Chondrocyte (in vitro differentiated cells): Measurements from ENCODE around the gene GSG1L. TPM values are rescaled to one million over a fixed set of nuclear protein-coding genes. Genes with fewer than 3 reads are reported as not detected.

ENCODE experiments used
- DNase-seq: peaks from one replicate; pipeline ENCODE4 v3.0.0; 2021; ENCODE audit warnings: mixed read lengths, low spot score
- H3K27ac Mint-ChIP-seq: one replicate; pipeline ENCODE4 v1.8.0; 2021; ENCODE audit warnings: mild to moderate bottlenecking, moderate library complexity, mixed read lengths; ENCODE audit not compliant: unreplicated experiment
- H3K27me3 Mint-ChIP-seq: 2 replicates; pipeline ENCODE4 v1.8.0; 2021; ENCODE audit warnings: low read depth, mixed read lengths
- H3K36me3 Mint-ChIP-seq: 2 replicates; pipeline ENCODE4 v1.8.0; 2021; ENCODE audit warnings: low read depth, mixed read lengths
- H3K4me1 Mint-ChIP-seq: 2 replicates; pipeline ENCODE4 v1.8.0; 2021; ENCODE audit warnings: low read depth, mild to moderate bottlenecking, mixed read lengths
- H3K4me3 Mint-ChIP-seq: one replicate; pipeline ENCODE4 v1.8.0; 2021; ENCODE audit warnings: mild to moderate bottlenecking, moderate library complexity, mixed read lengths; ENCODE audit not compliant: unreplicated experiment
- H3K9me3 Mint-ChIP-seq: 2 replicates; pipeline ENCODE4 v1.8.0; 2021; ENCODE audit warnings: low read depth, mixed read lengths
- total RNA-seq: library from RNA; stranded (reverse); gene quantifications from 3 replicates; pipeline ENCODE4 v1.2.1, GENCODE V29; 2021
- TF ChIP-seq, protein P1 (sequence below): fragments of 200-600 bp; sonication (generic); IDR thresholded peaks from 2 replicates; pipeline ENCODE4 v1.5.0; 2021; ENCODE audit warnings: antibody characterized with exemption, mild to moderate bottlenecking, moderate library complexity

Gene GSG1L
- total RNA-seq, 1 donor from 2014 or later: not detected

DNA sequence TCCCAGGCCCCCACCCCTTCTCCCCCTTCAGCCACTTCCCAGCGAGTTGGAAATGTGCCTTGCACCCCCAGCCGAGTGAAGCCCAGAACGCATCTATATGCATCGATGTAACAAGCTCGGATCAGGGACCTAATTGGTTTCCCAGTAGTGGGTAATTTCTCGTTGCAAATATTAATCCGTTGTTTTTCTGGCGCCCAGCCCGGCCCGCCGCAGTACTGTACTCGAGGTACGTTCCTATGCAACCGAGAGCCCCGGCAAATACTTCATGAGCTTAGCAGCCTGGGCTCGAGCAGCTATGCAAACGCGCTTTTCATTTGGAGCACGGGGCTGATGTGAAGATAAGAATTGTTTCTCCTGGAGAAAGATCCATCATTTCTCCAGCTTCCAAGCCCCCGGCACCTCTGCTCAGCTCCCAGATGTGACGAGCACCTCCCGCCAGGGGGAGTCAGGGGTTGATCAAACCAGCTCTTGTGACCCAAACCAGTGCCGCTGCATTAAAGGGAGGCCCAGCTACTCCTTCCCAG lies 283.8 kb downstream of the GSG1L start:
- Mint-ChIP-seq H3K9me3 (no peaks in the 10 kb centered on the region), H3K27me3 (no peaks in the 10 kb centered on the region), H3K36me3 (no peaks in the 10 kb centered on the region), H3K4me1 (peaks cover 3% of the 10 kb centered on the region), H3K27ac (no peak overlapping the region), H3K4me3 (no peak overlapping the region)
- TF ChIP-seq, protein P1, sequence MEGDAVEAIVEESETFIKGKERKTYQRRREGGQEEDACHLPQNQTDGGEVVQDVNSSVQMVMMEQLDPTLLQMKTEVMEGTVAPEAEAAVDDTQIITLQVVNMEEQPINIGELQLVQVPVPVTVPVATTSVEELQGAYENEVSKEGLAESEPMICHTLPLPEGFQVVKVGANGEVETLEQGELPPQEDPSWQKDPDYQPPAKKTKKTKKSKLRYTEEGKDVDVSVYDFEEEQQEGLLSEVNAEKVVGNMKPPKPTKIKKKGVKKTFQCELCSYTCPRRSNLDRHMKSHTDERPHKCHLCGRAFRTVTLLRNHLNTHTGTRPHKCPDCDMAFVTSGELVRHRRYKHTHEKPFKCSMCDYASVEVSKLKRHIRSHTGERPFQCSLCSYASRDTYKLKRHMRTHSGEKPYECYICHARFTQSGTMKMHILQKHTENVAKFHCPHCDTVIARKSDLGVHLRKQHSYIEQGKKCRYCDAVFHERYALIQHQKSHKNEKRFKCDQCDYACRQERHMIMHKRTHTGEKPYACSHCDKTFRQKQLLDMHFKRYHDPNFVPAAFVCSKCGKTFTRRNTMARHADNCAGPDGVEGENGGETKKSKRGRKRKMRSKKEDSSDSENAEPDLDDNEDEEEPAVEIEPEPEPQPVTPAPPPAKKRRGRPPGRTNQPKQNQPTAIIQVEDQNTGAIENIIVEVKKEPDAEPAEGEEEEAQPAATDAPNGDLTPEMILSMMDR: peak; percentile 71
- DNase-seq: no peak

DNA sequence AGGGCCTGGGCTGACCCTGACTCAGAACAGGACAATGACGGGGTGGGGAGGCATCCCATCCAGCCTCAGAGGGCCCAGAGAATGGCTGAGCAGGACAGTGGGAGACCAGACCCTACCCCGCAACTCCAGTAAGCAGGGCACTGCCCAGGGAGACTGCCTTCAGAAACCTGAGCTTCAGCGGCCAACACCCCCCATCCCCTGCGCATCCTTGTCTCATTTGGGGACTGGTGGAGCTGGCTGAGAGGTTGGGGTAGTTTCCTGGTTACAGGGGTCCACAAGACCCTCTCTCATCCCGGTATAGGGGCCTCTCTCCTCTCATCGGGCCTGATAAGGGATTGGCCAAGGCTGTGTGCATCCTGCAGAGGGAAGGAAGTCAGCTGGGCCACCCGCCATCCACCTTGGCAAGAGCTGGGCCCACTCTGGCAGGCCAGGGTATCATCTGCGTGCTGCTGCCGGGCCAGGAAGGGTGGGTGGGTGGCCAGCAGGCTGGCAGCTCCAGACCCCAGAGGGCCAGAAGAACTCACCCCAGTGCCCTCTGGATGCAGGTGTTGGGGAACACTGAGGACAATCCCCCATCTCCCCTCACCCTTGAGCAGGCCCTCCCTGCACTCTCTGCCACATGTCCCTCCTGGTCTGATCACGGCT lies 284.5 kb downstream of the GSG1L start:
- TF ChIP-seq, protein P1: no peak
- H3K27ac Mint-ChIP-seq: no peak overlapping the region

DNA sequence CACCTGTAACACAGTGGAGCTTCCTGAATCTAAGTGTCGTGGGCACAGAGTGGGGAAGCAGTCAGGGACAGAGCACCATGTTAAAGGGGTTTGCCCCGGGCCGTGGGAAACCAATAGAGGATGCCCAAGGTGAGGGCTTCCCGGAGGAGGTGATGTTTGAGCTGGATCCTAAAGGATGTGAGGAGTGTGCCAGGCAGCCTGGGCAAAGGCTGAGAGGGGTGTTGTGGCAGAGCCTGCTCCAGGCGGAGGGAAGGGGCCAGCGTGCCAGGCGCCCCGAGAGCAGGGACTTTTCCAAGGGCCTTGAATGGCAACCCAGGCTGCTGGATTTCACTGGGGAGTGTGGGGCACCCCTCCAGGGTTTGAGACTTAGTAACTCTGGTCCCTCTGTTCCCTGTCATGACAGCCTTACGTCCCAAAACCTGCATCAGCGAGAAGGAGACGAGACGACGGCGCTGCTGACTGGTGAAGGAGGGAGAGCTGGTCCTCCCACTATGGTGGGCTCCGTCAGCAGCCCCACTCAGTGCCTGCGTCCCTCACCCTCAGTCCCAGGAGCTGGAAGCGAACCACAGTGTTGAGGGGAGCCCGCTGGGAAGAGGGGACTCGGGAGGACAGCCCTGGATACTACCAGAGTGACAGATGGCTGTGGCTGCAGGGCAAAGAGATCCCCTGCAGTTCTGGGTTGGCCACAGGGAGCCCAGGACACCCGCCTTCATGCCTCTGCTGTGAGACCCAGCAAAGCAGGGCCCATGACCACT lies 285.2 kb downstream of the GSG1L start:
- DNase-seq: no peak
- no peak overlapping the region for H3K27ac Mint-ChIP-seq

More for the DNA sequence above, 284.5 kb downstream of the GSG1L start:
- DNase-seq: no peak
- H3K27me3 Mint-ChIP-seq: no peaks in the 10 kb centered on the region
- H3K4me1 Mint-ChIP-seq: peaks cover 3% of the 10 kb centered on the region
- H3K4me3 Mint-ChIP-seq: no peak overlapping the region
- H3K9me3 Mint-ChIP-seq: no peaks in the 10 kb centered on the region
- H3K36me3 Mint-ChIP-seq: no peaks in the 10 kb centered on the region

DNA sequence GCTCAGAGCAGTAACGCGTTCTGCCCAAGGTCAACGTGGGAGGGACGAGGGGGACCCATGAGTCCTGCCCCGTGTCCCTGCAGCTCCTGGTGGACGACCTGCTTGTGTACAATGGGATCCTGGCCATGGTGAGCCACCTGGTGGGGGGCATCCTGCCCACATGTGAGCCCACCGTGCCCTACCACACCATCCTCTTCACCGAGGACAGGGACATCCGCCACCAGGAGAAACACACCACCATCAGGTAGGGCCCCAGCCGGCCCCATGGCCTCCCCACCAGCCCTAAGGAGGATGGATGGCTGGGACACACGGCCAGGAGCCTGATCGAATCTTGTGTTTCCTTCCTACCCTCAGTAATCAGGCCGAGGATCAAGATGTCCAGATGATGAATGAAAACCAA lies 286.0 kb downstream of the GSG1L start:
- Mint-ChIP-seq H3K4me1 (peaks cover 3% of the 10 kb centered on the region), H3K36me3 (no peaks in the 10 kb centered on the region), H3K4me3 (no peak overlapping the region), H3K27me3 (no peaks in the 10 kb centered on the region), H3K27ac (no peak overlapping the region), H3K9me3 (no peaks in the 10 kb centered on the region)
- TF ChIP-seq, protein P1: no peak
- DNase-seq: no peak

More for the DNA sequence above, 285.2 kb downstream of the GSG1L start:
- TF ChIP-seq, protein P1: no peak
- no peaks in the 10 kb centered on the region for H3K9me3 Mint-ChIP-seq
- no peak overlapping the region for H3K4me3 Mint-ChIP-seq
- H3K36me3 Mint-ChIP-seq: no peaks in the 10 kb centered on the region
- H3K4me1 Mint-ChIP-seq: peaks cover 3% of the 10 kb centered on the region
- H3K27me3 Mint-ChIP-seq: no peaks in the 10 kb centered on the region

DNA sequence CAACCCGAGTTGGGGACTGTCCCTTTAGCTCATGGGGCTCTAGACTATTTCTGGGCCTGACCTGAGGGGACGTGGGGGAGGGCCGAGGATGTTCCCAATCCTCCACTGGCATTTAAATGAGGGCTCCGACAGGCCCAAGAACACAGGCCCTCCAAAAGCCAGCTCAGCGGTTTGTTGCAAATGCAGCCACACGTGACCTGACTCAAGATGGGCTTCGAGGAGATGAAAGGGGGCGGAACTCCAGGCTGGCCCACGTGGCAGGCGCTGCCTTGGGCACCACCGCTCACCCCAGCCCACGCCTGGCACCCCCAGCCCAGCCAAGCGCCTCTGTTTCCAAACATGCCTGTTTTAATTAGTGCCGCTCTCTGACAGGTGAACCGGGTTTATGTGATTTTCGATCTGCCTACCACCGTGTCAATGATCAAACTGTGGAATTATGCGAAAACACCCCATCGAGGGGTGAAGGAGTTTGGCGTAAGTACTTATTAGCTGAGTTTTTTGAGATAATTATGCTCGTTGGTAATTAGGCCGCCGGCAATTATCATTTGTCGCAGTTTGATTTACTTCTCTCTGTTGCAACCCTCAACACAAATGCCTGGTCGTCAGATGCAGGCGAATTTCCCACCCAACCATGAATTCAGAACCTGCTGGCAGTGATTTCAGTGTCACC lies 286.8 kb downstream of the GSG1L start:
- Mint-ChIP-seq H3K4me3 (no peak overlapping the region), H3K4me1 (peaks cover 3% of the 10 kb centered on the region), H3K27ac (no peak overlapping the region), H3K36me3 (no peaks in the 10 kb centered on the region), H3K27me3 (no peaks in the 10 kb centered on the region), H3K9me3 (no peaks in the 10 kb centered on the region)
- no peak for DNase-seq
- TF ChIP-seq, protein P1: no peak
